Measurements from ENCODE around the gene SRC. TPM values are rescaled to one million over a fixed set of nuclear protein-coding genes. Genes with fewer than 3 reads are reported as not detected.

The SRC gene
- total RNA-seq, 1 experiment from 2014 or later = 23.3 TPM

GRCh38 chr20:37314617-37315016, 31.3 kb upstream of the SRC start:
- TF ChIP-seq, protein P1, sequence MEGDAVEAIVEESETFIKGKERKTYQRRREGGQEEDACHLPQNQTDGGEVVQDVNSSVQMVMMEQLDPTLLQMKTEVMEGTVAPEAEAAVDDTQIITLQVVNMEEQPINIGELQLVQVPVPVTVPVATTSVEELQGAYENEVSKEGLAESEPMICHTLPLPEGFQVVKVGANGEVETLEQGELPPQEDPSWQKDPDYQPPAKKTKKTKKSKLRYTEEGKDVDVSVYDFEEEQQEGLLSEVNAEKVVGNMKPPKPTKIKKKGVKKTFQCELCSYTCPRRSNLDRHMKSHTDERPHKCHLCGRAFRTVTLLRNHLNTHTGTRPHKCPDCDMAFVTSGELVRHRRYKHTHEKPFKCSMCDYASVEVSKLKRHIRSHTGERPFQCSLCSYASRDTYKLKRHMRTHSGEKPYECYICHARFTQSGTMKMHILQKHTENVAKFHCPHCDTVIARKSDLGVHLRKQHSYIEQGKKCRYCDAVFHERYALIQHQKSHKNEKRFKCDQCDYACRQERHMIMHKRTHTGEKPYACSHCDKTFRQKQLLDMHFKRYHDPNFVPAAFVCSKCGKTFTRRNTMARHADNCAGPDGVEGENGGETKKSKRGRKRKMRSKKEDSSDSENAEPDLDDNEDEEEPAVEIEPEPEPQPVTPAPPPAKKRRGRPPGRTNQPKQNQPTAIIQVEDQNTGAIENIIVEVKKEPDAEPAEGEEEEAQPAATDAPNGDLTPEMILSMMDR (conservative IDR thresholded peaks at IDR 0.05; ENCODE audit: low read depth, low read length) = no peak
- TF ChIP-seq EZH2 (IDR thresholded peaks at IDR 0.05; ENCODE audit: borderline replicate concordance, low read depth, low read length, poor library complexity, severe bottlenecking) = no peak
- ChIA-PET POLR2A (ENCODE audit: low non-redundant PET) (interaction anchor here (0.5 kb wide), 1 partner anchor 1444 kb away, joined by 3 read pairs; no protein-coding TSS in a partner anchor), CTCF (no interaction called here)
- no peak for DNase-seq (ENCODE audit: low spot score)
- intact Hi-C loops (cut with micrococcal nuclease; ENCODE audit: unreplicated experiment) = no loop called here
- BruUV-seq (replicated peaks) = no TSS peak
- H3K4me3 ChIP-seq (ENCODE audit: low read depth, low read length, poor library complexity, severe bottlenecking) = no peak overlapping the region
- H3K9me3 ChIP-seq (ENCODE audit: low read depth, low read length, poor library complexity, severe bottlenecking) = no peaks in the 10 kb centered on the region
- H3K27ac ChIP-seq (ENCODE audit: low read depth, low read length, poor library complexity, severe bottlenecking) = no peak overlapping the region
- H3K27me3 ChIP-seq (replicated peaks; ENCODE audit: insufficient read depth, low read depth, low read length, poor library complexity) = no peaks in the 10 kb centered on the region
- no peaks in the 10 kb centered on the region for H3K4me1 ChIP-seq (ENCODE audit: insufficient read depth, low read length, poor library complexity, severe bottlenecking)
- H3K36me3 ChIP-seq (ENCODE audit: insufficient read depth, low read length, poor library complexity, severe bottlenecking) = peaks cover 3% of the 10 kb centered on the region

- H3K4me1 ChIP-seq (ENCODE audit: insufficient read depth, low read length, poor library complexity, severe bottlenecking) = no peaks in the 10 kb centered on the region
- ChIA-PET CTCF (no interaction called here), POLR2A (ENCODE audit: low non-redundant PET) (no interaction called here)
- H3K4me3 ChIP-seq (ENCODE audit: low read depth, low read length, poor library complexity, severe bottlenecking) = no peak overlapping the region
- H3K27me3 ChIP-seq (replicated peaks; ENCODE audit: insufficient read depth, low read depth, low read length, poor library complexity) = no peaks in the 10 kb centered on the region
- no peak for DNase-seq (ENCODE audit: low spot score)
- H3K27ac ChIP-seq (ENCODE audit: low read depth, low read length, poor library complexity, severe bottlenecking) = no peak overlapping the region
- H3K9me3 ChIP-seq (ENCODE audit: low read depth, low read length, poor library complexity, severe bottlenecking) = no peaks in the 10 kb centered on the region
- intact Hi-C loops (cut with micrococcal nuclease; ENCODE audit: unreplicated experiment) = no loop called here
- BruUV-seq (replicated peaks) = no TSS peak
- no peak for TF ChIP-seq EZH2 (IDR thresholded peaks at IDR 0.05; ENCODE audit: borderline replicate concordance, low read depth, low read length, poor library complexity, severe bottlenecking)
- TF ChIP-seq, protein P1 (conservative IDR thresholded peaks at IDR 0.05; ENCODE audit: low read depth, low read length) = no peak
- peaks cover 3% of the 10 kb centered on the region for H3K36me3 ChIP-seq (ENCODE audit: insufficient read depth, low read length, poor library complexity, severe bottlenecking)
Observed at GRCh38 chr20:37315021-37315451, 30.9 kb upstream of the SRC start.

- H3K9me3 ChIP-seq (ENCODE audit: low read depth, low read length, poor library complexity, severe bottlenecking) = no peaks in the 10 kb centered on the region
- ChIA-PET CTCF (no interaction called here), POLR2A (ENCODE audit: low non-redundant PET) (no interaction called here)
- no TSS peak for BruUV-seq (replicated peaks)
- H3K4me3 ChIP-seq (ENCODE audit: low read depth, low read length, poor library complexity, severe bottlenecking) = no peak overlapping the region
- TF ChIP-seq, protein P1 (conservative IDR thresholded peaks at IDR 0.05; ENCODE audit: low read depth, low read length) = no peak
- TF ChIP-seq EZH2 (IDR thresholded peaks at IDR 0.05; ENCODE audit: borderline replicate concordance, low read depth, low read length, poor library complexity, severe bottlenecking) = no peak
- intact Hi-C loops (cut with micrococcal nuclease; ENCODE audit: unreplicated experiment) = no loop called here
- peaks cover 3% of the 10 kb centered on the region for H3K36me3 ChIP-seq (ENCODE audit: insufficient read depth, low read length, poor library complexity, severe bottlenecking)
- no peaks in the 10 kb centered on the region for H3K27me3 ChIP-seq (replicated peaks; ENCODE audit: insufficient read depth, low read depth, low read length, poor library complexity)
- no peaks in the 10 kb centered on the region for H3K4me1 ChIP-seq (ENCODE audit: insufficient read depth, low read length, poor library complexity, severe bottlenecking)
- H3K27ac ChIP-seq (ENCODE audit: low read depth, low read length, poor library complexity, severe bottlenecking) = no peak overlapping the region
- no peak for DNase-seq (ENCODE audit: low spot score)
Observed at GRCh38 chr20:37315452-37316110, 30.4 kb upstream of the SRC start.

Data from A673 (cell line).